Measurements from ENCODE around the gene SYP. TPM values are rescaled to one million over a fixed set of nuclear protein-coding genes. Genes with fewer than 3 reads are reported as not detected.
A peak's percentile ranks its signal among the peaks of the same experiment; 100 is the strongest.

SYP gene
- total RNA-seq = 0.46 and 0.77 TPM in 2 replicates
- polyA plus RNA-seq = 0.11 and 0.21 TPM in 2 replicates
- polyA plus RNA-seq (2011; cell fraction: cytosol; rRNA removed) = 0.14 and 0.17 TPM in 2 replicates
- polyA plus RNA-seq (2011; cell fraction: nucleus; rRNA removed) = 0.15 and 0.16 TPM in 2 replicates
- polyA plus RNA-seq (2012) = 0.11 and 0.15 TPM in 2 replicates
- polyA minus RNA-seq = 0.32 TPM in 1 of 2 replicates, not detected in the other
- polyA minus RNA-seq (2011; cell fraction: cytosol; rRNA and poly(A)+ RNA removed) = 0.72 TPM
- polyA minus RNA-seq (2011; cell fraction: nucleus; rRNA and poly(A)+ RNA removed) = 0.19 TPM in 1 of 2 replicates, not detected in the other
- Bru-seq, nascent RNA = percentile 26 among the genes with signal in this experiment
- BruChase-seq, experiment 1, labeled RNA remaining after a 6-hour chase = percentile 30 among the genes with signal in this experiment
- percentile 24 among the genes with signal in this experiment for BruChase-seq, experiment 2, labeled RNA remaining after a 2-hour chase
- long read RNA-seq, partial matches to known transcripts = 0 of 3 reads
- long read RNA-seq, other reads (novel, unspliced or antisense) = 3 of 3 reads

DNA sequence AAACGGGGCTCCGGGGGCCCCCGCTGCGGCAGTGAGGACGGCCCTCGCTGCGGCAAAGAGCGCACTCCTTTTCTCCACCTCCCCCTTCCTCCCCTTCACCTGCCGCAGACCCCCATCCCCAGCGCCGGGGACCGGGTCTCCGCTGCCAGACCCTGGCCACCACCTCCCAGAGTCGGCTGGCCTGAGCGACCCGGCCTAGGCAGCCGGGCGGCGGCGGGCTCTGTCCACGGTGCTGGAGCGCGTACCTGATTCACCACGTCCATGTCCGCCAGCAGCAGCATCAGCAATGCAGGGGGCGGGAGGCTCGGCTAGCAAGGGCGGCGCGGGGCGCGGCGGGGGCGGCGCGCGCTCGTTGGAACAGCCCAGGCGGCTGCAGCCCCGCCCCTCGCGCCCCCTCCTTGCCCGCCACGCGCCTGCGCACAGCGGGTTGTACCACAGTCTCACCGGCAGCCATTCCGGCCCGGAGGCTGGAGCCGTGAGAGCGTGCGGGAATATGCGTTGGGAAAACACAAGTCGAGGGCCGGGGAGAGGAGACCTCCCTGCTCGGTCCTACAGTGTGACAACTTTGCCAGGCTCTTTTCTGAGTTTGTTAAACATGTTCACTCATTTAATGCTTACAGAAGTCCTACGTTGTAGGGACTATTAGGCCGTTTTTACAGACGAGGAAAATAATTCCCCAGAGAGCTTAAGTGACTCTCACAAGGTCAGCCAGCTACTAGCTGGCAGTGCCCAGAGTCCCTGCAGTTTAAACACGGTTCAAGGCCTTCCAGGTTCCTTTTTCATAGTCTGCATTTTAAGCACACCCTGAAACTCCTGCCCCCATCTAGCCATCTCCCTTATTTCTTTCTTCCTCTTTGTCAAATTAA is at the start of gene SYP:
Gene SYP, minus strand, starts transcription at position 288 of the 866 bp plus-strand sequence. Its CDS starts 7 bp downstream, at position 281.
- TSS peak; percentile 33 for BruUV-seq (replicated peaks)
- peak within 1 kb of the TSS; percentile 66 for H2AFZ ChIP-seq (ENCODE audit: low read depth, low read length)
- peak within 1 kb of the TSS; percentile 81 for H3K4me2 ChIP-seq (ENCODE audit: insufficient read depth, low read length)
- H3K4me3 ChIP-seq (replicated peaks in 1 of 3; ENCODE audit: insufficient read depth in 1 of 3, low read depth in 1 of 3, low read length in 3 of 3) = peak within 1 kb of the TSS in 1 of 3 experiments; percentile 36
- no peak within 1 kb of the TSS for H3K9ac ChIP-seq (replicated peaks; ENCODE audit: extremely low read depth, insufficient read depth, low read length)
- no peaks in the 10 kb centered on the region for H3K9me1 ChIP-seq (replicated peaks; ENCODE audit: control insufficient read depth, extremely low read depth, insufficient read depth, low read length)
- H3K79me2 ChIP-seq (ENCODE audit: control insufficient read depth, insufficient read depth, low read length) = no peaks in the 10 kb centered on the region
- H3K4me1 ChIP-seq (ENCODE audit: control insufficient read depth, extremely low read depth, insufficient read depth, low read length) = peaks cover 3% of the 10 kb centered on the region
- no peaks in the 10 kb centered on the region for H3K9me3 ChIP-seq (replicated peaks; ENCODE audit: control insufficient read depth, insufficient read depth, low read length)
- no peaks in the 10 kb centered on the region for H4K20me1 ChIP-seq (replicated peaks; ENCODE audit: control insufficient read depth, extremely low read depth, insufficient read depth, low read length)
- H3K27me3 ChIP-seq (ENCODE audit: control insufficient read depth in 2 of 2, insufficient read depth in 2 of 2, low read length in 2 of 2) = peaks cover 0 to 2% of the 10 kb centered on the region in 2 experiments
- peak; percentile 84 for DNase-seq (ENCODE audit: low read depth, low spot score)
- ChIA-PET CTCF (no interaction called here), POLR2A (no interaction called here)
- intact Hi-C loops (cut with micrococcal nuclease) (loop anchor here (1.0 to 5.0 kb wide), 3 partner anchors 9 to 722 kb away; partner anchors contain the start of genes CCDC22 and CLCN5), dilution Hi-C loops (cut with MboI; ENCODE audit: extremely low pct_ligation_motif_present, low sequenced_read_pairs) (no loop called here)
- no peak for TF ChIP-seq MYC (IDR thresholded peaks at IDR 0.05; ENCODE audit: low read depth, low read length)
- peak; percentile 72 for TF ChIP-seq POLR2AphosphoS5 (IDR thresholded peaks at IDR 0.05; ENCODE audit: insufficient read depth, low read depth, low read length)
- TF ChIP-seq MAX (IDR thresholded peaks at IDR 0.05; ENCODE audit: insufficient read depth, insufficient read length) = no peak
- no peak for TF ChIP-seq JUN (IDR thresholded peaks at IDR 0.05; ENCODE audit: borderline replicate concordance, insufficient read depth, insufficient read length, low read depth)
- TF ChIP-seq POLR2A (IDR thresholded peaks at IDR 0.05; ENCODE audit: low read depth, low read length) = peak; percentile 85
- no peak for TF ChIP-seq CTCF (IDR thresholded peaks at IDR 0.05; ENCODE audit: extremely low read depth in 1 of 2, insufficient read depth in 1 of 2, low read depth in 1 of 2, low read length in 2 of 2)
- no peak for TF ChIP-seq EZH2 (IDR thresholded peaks at IDR 0.05; ENCODE audit: borderline replicate concordance, low read depth, low read length, severe bottlenecking)
- peak; percentile 98 for FAIRE-seq
- no peaks in the 10 kb centered on the region for H3K36me3 ChIP-seq (ENCODE audit: control insufficient read depth in 2 of 2, extremely low read depth in 1 of 2, insufficient read depth in 2 of 2, low read length in 2 of 2)
- H3K27ac ChIP-seq (ENCODE audit: insufficient read depth, low read depth, low read length) = no peak within 1 kb of the TSS
